ENCODE data around the gene BPIFB4. TPM values are rescaled to one million over a fixed set of nuclear protein-coding genes. Genes with fewer than 3 reads are reported as not detected.

BPIFB4 gene
- total RNA-seq, 2 donors from 2014 or later, result not detected

DNA sequence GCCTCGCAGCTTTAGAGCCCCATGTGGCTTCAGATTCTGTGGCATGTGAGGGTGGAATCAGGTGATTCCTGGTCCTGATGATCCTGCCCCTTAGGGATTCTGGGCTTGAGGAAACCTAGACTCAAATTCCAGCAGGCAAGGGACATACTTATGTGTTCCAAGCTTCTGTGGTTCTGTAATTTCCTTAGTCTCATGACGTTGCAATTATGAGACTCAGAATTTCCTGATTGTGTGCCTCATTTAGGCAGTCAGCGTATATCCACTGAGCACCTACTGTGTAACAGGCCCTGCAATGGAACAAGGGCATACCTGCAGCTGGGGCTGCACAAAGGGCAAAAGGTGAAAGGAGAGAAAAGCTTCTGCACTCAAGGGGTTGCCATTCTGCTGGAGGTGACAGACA is 11.6 kb upstream of the BPIFB4 start:
- H3K9me3 ChIP-seq, result no peaks in the 10 kb centered on the region
- no peak for DNase-seq (ENCODE audit: low spot score)
- no peak overlapping the region for H3K4me3 ChIP-seq
- H3K36me3 ChIP-seq, result no peaks in the 10 kb centered on the region
- H3K4me1 ChIP-seq, result no peaks in the 10 kb centered on the region
- TF ChIP-seq, protein P1, sequence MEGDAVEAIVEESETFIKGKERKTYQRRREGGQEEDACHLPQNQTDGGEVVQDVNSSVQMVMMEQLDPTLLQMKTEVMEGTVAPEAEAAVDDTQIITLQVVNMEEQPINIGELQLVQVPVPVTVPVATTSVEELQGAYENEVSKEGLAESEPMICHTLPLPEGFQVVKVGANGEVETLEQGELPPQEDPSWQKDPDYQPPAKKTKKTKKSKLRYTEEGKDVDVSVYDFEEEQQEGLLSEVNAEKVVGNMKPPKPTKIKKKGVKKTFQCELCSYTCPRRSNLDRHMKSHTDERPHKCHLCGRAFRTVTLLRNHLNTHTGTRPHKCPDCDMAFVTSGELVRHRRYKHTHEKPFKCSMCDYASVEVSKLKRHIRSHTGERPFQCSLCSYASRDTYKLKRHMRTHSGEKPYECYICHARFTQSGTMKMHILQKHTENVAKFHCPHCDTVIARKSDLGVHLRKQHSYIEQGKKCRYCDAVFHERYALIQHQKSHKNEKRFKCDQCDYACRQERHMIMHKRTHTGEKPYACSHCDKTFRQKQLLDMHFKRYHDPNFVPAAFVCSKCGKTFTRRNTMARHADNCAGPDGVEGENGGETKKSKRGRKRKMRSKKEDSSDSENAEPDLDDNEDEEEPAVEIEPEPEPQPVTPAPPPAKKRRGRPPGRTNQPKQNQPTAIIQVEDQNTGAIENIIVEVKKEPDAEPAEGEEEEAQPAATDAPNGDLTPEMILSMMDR (IDR thresholded peaks at IDR 0.05), result no peak
- no peak overlapping the region for H3K27ac ChIP-seq
- H3K27me3 ChIP-seq, result no peaks in the 10 kb centered on the region

DNA sequence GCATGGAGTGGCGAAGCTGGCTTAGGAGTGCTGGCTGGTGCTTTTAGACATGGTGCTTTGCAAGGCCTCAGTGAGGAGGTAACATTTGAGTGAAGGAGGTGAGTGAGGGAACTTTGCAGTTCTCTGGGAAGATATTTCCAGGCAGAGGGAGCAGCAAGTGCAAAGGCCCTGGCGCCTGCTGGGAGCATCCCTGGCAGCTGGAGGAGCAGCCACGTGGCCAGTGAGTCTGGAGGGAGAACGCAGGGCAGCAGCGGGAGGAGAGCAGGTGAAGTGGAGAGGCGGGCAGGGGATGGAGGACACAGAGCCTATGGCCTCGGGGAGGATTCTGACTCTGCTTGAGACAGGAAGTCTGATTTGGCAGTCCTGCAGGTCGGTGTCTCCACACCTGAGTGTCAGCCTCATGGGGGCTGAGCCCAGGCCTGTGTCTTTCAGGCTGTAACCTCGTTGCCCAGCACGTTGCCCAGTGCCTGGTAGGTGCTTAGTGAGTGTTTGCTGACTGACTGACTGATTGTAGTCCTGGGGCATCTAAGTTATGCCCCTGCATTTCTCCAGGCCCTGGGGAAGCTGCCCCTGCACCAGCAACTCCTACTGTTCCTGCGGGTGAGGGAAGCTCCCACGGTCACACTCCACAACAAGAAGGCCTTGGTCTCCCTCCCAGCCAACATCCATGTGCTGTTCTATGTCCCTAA is 11.0 kb upstream of the BPIFB4 start:
- Histone ChIP-seq H3K4me3 (no peak overlapping the region), H3K36me3 (no peaks in the 10 kb centered on the region), H3K9me3 (no peaks in the 10 kb centered on the region), H3K27ac (no peak overlapping the region), H3K4me1 (no peaks in the 10 kb centered on the region), H3K27me3 (no peaks in the 10 kb centered on the region)
- no peak for DNase-seq (ENCODE audit: low spot score)
- TF ChIP-seq, protein P1 (IDR thresholded peaks at IDR 0.05), result no peak

DNA sequence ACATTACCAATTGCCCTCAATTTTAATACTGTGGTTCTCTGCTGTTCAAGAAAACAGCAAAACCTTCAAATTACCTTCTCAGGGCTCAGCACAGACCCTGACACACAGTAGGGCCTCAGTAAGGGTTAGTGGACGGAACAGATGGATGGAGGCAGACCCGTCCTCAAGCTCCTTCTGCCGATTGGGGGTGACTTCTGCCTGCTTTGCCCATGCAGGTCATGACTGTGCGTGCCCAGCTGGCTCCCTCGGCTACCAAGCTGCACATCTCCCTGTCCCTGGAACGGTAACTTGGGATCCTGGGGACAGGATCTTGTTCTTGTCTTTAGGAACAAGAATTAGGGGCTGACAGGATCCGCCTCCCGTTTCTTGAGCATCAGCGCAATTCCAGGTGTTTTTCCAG is 9.8 kb upstream of the BPIFB4 start:
- H3K27ac ChIP-seq, result no peak overlapping the region
- no peaks in the 10 kb centered on the region for H3K4me1 ChIP-seq
- DNase-seq (ENCODE audit: low spot score), result no peak
- TF ChIP-seq, protein P1 (IDR thresholded peaks at IDR 0.05), result no peak
- no peaks in the 10 kb centered on the region for H3K9me3 ChIP-seq
- H3K36me3 ChIP-seq, result no peaks in the 10 kb centered on the region
- no peak overlapping the region for H3K4me3 ChIP-seq
- H3K27me3 ChIP-seq, result no peaks in the 10 kb centered on the region

DNA sequence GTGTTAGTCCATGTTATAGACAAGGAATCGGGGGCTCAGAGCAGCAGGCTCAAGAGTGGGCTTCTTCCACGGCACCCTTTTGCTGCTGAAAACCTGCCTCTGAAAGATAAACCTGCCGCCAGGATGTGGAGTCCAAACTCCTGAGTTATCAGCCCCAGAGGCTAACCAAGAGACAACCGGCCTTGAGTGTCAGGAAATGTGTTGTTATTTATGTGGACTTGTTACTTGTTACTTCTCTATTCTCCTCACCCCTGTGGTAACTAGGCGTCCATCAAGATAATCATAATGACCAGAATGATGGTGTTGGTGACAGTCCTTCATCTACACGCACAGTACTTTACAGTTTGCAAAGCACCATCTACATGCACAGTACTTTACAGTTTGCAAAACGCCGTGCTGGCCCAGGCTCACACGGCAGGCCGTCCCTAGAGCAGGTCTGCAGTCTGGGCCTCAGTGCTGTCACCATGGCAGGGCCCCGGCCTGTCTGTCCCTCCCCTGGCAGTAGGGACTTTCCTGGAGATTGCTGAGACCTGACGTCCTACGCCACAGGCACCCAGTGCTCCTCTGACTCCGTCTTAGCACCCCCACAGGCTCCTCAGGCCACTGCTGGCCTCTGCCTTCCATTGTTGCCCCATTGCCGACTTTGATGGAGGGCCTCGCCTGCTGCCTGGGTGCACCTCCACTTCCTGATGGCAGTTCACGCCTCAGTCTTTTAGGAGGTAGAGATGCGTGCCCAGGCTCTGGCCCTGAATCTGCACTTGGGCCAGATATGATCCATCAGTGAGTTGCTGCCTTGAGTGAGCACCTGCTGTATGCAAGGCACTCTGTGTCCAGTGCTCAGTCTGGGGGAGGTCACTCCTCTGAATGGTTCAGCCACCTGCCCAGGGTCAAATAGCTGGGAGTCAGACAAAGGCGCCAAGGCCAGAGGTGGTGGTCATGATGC is 9.1 kb upstream of the BPIFB4 start:
- Histone ChIP-seq H3K27me3 (no peaks in the 10 kb centered on the region), H3K4me3 (no peak overlapping the region), H3K27ac (no peak overlapping the region), H3K36me3 (no peaks in the 10 kb centered on the region), H3K9me3 (no peaks in the 10 kb centered on the region), H3K4me1 (no peaks in the 10 kb centered on the region)
- DNase-seq (ENCODE audit: low spot score), result no peak
- TF ChIP-seq, protein P1 (IDR thresholded peaks at IDR 0.05), result no peak

DNA sequence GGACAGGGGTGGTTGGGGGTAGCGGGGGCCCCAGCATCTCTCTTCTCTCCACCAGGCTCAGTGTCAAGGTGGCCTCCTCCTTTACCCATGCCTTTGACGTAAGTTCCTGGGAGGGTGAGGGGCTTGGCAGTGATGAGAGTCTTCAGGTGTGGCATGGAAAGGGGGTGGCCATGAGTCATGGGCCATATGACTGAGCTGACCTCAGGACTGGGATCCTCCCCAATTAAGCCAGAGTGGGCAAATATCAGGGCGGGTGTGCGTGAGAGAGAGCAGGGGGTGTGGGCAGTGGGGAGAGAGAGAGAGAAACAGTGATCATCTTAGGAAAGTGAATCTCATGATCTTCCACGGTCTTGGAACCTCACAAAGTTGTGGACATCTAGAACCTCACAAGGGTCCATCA is 8.2 kb upstream of the BPIFB4 start:
- Histone ChIP-seq H3K27ac (no peak overlapping the region), H3K4me3 (no peak overlapping the region), H3K4me1 (no peaks in the 10 kb centered on the region), H3K36me3 (no peaks in the 10 kb centered on the region), H3K9me3 (no peaks in the 10 kb centered on the region), H3K27me3 (no peaks in the 10 kb centered on the region)
- TF ChIP-seq, protein P1 (IDR thresholded peaks at IDR 0.05), result no peak
- DNase-seq (ENCODE audit: low spot score), result no peak

All from right atrium auricular region (tissue), 2 donors.